Measurements from ENCODE around the gene WNT7A.

WNT7A gene

DNA sequence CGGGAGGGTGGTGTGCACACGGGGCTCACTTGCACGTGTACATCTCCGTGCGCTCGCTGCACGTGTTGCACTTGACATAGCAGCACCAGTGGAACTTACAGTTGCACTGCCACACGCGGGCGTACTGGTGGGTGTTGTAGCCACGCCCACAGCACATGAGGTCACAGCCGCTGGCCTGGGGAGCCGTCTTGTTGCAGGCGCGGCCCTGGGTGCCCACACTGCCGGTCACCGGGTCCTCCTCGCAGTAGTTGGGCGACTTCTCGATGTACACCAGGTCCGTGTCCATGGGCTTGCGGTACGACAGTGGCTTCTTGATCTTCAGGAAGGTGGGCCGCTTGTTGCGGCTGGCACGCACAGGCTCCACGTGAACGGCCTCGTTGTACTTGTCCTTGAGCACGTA is 61.0 kb downstream of the WNT7A start:
- in situ Hi-C loops (cut with MboI; ENCODE audit: low pct_unique_long_range_greater_than_20kb, low sequenced_read_pairs) = no loop called here
- no peak for DNase-seq

DNA sequence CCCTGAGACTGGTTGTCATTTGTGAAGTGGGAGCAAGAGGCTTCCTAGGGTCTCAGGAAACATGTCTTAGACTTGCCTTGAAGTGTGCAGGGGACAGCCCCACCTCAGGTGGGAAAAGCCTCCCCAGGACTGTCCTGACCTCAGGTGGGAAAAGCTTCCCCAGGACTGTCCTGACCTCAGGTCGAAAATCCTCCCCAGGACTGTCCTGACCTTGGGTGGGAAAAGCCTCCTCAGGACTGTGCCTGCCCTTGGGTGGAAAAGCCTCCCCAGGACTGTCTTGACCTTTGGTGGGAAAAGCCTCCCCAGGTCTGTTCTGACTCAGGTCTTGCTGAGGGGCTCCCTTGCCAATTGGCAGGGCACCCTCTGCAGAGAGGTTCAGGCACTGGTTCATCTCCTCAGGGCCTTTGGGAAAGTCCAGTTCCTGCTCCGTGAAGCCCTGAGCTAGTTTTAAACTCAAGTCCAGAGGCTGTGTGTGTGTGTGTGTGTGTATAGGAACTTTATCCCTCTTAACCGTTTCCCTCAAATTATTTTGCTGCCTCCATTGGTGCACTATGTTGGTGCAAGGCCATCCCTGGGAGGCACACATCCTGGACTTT is 64.7 kb downstream of the WNT7A start:
- DNase-seq = no peak
- in situ Hi-C loops (cut with MboI; ENCODE audit: low pct_unique_long_range_greater_than_20kb, low sequenced_read_pairs) = no loop called here

DNA sequence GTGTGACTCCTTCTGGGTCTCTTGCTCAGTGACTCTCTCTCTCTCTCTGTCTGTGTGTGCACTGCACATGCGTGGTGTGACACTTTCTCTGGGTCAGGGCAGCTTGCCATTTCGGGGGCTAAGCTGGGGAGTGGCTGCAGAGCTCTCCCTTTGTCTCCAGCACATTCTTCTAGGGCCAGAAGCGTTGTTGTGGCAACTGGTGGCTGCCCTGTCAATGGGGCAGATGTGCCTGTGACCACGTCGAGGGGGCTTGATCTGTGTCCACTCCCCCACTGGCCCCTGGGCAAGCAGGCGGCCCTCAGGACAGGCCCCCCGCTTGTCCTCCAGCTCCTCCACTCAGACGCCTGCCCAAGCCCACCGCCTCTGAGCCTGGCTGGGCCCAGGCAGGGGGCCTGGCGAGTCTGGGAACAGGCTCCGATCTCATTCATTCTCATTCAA is 67.8 kb downstream of the WNT7A start:
- in situ Hi-C loops (cut with MboI; ENCODE audit: low pct_unique_long_range_greater_than_20kb, low sequenced_read_pairs) = no loop called here
- no peak for DNase-seq

DNA sequence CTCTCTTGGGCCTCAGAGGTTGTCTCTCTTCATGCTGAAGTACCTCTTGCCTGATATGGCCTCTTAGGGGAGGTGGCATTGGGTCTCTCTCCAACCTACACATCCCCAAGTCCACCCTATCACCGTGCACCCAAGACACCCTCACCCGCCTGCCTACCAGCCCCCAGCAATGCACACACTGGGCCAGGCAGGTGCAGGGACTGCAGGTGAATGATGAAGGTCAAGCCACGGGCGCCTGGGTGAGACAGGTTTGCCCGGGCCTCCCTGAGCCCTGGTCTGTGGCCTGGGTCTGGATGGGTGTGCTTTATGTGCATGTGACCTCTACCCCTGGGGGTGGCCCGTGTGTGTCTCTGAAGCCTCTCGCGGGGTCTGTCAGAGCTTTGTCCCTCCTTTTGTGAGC is 68.3 kb downstream of the WNT7A start:
- DNase-seq = no peak
- in situ Hi-C loops (cut with MboI; ENCODE audit: low pct_unique_long_range_greater_than_20kb, low sequenced_read_pairs) = no loop called here

DNA sequence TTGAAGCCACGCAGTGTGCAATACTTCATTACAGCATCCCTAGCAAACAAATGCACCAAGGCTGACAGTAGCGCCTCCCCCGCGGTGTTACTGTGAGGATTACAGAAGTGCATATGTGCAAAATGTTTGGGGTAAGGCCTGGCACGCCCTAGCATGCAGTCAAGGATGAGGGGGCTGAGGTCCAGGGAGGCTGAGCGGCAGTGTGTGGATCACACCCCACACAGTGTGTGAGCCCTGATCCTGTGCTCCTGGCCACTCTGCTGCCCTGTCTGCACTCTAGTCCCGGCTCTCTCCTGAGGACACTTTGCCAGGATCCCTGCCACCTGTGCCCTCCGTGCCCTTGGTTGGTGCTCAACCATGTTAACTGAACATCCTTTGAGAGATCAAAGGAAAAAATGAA is 71.3 kb downstream of the WNT7A start:
- DNase-seq = no peak
- in situ Hi-C loops (cut with MboI; ENCODE audit: low pct_unique_long_range_greater_than_20kb, low sequenced_read_pairs) = no loop called here

DNA sequence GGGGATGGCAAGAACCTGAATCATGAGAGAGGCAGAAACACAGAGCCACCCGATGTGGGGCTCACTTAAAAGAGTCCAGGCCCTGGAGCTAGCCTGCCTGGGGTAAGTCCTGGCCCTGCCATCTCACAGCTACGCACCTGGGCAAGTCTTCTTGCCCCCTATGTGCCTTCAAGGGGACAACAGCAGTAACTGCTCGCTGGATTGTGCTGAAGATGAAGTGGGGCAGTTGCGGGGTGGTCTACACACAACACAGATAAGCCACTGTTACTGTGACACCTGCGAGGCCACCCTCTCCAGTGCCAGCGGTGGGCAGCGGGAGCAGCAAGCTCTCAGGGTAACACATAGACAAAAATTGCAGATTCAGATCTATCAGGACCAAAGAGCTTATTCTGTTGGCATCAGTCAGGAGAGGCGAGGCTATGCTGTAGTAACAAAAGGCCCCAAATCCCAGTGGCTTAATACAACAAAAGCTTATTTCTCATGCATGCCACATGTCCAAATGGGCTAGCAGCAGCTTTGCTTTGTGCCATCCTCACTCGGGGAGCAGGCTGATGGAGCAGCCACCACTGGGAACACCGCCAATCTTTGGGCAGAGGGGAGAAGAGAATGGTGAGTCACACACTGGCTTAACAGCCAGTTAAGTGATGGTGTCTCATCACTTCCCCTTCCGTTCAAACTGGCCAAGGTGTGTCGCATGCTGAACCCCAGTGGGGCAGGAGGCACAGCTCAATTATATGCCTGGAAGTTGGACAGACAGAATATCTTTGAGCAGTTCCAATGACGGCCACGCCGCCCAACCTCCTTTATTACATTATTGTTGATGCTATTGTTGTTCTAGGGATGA is 78.3 kb downstream of the WNT7A start:
- no peak for DNase-seq

DNA sequence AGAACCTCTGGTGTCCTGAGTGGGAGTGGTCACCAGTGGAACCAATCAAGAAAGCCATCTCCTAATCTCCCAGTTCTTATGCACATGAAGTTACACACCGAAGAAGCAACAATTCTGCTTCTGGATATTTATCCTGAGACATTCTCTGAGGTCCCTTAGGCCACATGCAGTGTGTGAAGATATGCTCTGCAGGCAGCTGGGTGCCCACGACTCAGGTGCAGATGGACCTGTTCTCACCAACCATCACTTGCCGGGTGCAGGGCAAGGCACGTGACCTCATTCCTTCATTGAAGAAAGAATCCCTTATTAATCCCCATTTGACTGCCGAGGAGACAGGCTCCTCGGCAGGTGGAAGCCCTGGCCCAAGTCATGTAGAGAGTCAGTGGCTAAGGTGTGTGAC is 79.8 kb downstream of the WNT7A start:
- DNase-seq = no peak
- in situ Hi-C loops (cut with MboI; ENCODE audit: low pct_unique_long_range_greater_than_20kb, low sequenced_read_pairs) = no loop called here

More for the DNA sequence above, 78.3 kb downstream of the WNT7A start:
- in situ Hi-C loops (cut with MboI; ENCODE audit: low pct_unique_long_range_greater_than_20kb, low sequenced_read_pairs) = no loop called here

DNA sequence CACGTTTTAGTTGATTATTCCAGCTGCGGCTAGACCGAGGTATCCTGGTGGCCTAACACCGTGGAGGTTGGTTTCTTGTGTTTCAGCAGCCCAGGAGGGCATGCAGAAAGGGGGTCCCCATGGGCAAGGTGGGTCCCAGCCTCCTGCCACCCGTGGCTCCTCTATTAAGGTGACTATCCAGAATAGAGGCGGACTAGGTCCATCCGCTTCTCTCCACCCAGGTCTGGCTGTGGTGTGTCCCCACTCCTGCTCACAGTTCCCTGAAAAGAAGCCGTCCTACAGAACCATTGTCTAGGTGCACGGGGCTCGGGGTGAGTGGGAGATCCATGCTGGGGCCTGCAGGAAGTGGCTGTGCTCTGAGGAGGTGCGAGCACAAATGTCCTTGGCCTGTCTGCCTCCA is 81.5 kb downstream of the WNT7A start:
- in situ Hi-C loops (cut with MboI; ENCODE audit: low pct_unique_long_range_greater_than_20kb, low sequenced_read_pairs) = no loop called here
- no peak for DNase-seq

DNA sequence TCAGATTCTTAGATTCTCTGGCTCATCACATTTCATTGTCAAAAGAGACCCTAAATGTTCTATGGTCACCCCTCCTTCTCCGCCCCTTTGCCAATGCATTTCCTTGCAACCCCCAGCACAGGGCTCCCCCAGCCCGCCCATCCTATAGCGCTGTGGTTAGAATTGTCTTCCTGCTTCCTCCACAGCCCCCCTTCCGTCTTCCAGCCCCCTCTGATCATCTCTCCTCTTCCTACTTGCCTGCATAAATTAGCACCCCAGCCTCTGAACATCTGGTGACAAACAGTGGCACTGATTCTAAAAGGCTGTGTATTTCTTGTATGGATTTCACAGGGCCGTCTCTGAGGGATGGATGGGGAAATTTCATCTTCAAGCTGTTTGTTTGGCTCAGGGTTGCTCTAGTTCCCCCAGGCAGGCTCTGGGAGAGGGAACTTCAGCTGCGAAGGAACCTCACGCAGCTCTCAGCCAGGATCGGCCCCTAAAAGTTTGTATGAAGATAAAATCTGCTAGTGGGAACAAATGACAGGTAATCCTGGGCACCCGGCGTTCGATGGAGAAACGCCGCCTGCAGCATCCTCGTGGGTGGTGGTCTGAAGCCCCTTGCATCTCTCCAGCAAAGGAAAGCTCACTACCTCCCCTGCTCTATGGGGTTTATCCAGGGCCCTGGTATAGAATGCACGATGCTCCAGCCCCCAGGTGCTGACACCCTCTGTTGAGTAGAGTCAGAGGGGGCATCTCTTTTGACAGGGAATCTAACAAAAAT is 83.0 kb downstream of the WNT7A start:
- DNase-seq = no peak
- in situ Hi-C loops (cut with MboI; ENCODE audit: low pct_unique_long_range_greater_than_20kb, low sequenced_read_pairs) = no loop called here

DNA sequence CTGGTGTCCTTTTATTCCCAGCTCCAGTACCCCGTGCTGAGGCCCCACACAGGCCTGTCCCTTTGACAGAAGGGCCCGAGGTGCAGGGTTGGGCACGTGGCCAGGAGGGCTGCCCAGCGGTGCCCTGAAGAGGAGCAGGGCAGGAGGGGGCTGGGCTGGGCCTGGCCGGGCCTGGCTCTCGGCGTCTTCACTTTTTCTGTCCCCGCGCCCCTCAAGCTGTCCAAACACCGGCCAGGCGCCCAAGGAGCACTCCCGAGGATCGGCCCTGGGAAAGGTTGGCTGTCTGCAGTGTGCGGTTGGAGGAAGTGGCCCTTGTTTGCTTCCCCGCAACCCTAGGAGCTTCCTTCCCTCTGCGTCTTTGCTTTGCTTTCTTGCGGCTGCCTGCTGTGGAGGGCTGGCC is 84.1 kb downstream of the WNT7A start:
- in situ Hi-C loops (cut with MboI; ENCODE audit: low pct_unique_long_range_greater_than_20kb, low sequenced_read_pairs) = no loop called here
- no peak for DNase-seq

DNA sequence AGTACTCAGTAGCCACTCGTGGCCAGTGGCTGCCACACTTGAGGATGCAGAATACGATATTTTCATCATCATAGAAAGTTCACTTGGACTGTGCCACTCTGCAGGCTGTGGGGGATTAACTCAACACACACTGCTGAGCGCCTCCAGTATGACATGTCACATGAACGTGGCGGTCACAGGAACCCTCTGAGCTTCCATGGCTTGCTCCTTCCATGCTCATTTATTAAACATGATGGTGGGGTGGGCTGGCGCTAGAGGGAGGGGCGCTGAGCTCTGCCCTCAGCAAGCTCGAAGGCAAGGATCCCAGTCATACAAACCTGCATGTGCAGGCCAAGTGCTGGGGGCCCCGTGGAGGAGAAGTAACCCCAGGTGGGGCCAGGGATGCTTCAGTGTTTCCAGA is 85.5 kb downstream of the WNT7A start:
- in situ Hi-C loops (cut with MboI; ENCODE audit: low pct_unique_long_range_greater_than_20kb, low sequenced_read_pairs) = no loop called here
- no peak for DNase-seq

DNA sequence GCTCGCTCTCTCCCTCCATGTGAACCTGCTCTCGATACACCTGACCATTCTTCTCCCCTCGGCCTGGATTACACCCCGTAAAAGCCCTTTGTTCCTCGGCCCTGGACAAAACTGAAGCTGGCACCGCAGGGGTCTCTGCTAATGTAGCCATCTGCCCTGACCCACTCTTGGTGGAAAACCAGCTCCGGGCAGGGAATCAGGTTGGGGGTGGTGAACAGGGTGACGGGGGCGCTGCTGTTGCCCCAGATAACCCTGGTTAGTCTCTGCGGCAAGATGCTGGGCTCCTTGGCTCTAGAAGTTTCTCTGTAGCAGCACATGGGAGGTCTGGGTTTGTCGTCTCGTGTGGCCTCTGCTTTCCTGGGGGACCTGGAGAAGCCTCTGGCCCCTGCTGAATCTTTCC is 86.4 kb downstream of the WNT7A start:
- no peak for DNase-seq
- in situ Hi-C loops (cut with MboI; ENCODE audit: low pct_unique_long_range_greater_than_20kb, low sequenced_read_pairs) = no loop called here

DNA sequence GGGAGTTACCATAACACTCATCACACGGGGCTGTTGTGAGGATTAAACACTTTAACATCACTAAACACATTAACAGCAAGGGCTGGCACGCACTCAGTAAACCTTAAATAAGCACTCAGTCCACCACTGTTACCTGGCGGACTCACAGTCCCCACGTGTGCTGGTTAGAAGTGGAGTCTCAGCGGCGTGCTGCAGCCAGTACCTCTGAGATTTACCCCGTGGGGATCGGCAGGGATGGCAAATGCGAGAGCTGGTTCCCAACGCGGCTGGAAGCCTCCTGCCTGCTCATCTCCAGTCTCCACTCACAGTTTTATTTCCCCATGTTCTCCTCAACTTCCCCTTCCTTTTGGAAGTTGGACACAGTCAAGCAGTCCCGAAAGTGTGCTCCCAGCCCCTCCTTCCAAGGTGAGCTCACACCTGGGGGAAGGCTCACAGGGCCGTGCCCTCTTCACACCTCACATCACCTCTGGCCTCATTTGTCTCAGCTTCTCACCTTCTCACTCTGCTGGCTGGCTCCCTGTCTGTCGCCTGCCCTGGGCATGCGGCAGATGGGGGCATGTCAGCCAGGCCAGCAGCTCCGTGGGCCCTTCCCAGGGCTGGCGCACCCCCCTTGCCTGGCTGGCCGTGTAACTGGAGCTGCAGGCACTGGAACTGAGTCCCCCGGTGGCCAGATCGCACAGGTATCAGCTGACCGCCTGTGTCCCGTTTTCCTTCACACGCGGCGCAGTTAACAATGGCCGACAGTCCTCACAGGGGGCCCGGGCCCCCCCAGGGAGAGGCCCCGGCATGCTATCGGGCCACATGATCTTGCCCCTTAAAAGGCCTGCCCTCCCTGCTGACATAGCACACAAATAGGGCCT is 87.1 kb downstream of the WNT7A start:
- in situ Hi-C loops (cut with MboI; ENCODE audit: low pct_unique_long_range_greater_than_20kb, low sequenced_read_pairs) = no loop called here
- DNase-seq = no peak

DNA sequence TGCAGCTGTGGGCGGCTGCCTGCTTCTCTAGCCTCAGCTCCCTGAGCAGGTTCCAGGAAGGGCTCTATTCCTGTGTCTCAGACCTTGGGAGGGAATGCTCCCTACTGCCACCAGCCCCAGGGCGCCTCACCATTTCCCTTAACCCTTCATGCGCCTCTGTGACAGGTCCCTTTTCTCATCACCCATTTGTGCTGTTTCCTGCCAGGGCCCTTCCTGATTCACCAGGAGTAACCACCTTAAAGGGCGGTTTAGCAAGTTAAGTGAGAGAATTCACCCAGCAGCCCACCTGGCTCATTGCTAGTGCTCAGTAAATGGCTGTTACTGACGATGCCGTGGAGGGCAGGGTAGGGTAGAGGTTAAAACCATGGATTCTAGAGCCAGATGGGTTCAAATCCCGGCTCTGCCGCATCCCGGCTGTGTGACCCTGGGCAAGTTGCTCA is 87.8 kb downstream of the WNT7A start:
- in situ Hi-C loops (cut with MboI; ENCODE audit: low pct_unique_long_range_greater_than_20kb, low sequenced_read_pairs) = no loop called here
- DNase-seq = no peak

DNA sequence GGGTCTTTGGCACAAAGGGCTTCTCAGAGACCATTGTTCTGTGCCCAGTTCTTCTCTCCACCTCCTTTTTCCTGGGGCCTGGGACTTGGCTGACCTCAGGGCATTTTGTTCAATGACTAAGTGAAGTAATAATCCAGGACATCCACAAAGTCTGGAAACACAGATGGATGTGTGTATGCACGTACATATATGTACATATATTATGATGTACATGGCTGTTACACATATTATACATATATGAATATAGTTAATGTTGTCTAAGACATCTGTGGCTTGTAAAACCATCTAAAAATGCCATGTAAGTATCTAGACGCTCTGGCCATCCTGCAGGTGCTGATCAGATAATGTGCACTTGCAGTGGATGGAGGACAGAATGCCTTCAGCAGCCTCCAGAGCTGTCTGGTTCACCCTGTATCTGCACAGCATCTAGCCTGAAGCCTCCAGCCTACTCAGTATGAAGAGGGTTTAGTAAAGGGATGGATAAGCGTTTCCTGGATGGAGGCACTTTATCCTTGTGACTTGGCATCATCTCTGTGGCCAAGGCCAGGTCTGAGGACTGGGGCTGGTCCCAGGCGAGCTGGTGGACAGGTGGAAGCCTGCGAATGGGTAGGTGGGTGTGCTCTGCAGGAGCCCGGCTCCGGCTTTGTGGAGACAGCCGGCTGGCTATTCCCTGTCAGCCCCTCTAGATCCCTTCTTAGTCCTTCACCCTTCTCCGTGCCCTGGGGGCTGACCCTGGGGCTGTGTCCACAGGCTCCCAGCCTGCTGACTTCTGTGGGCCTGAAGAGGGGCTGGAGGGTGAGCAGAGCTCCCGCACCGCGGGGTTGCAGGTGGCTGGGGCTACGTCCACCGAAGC is 88.4 kb downstream of the WNT7A start:
- no peak for DNase-seq
- in situ Hi-C loops (cut with MboI; ENCODE audit: low pct_unique_long_range_greater_than_20kb, low sequenced_read_pairs) = no loop called here

DNA sequence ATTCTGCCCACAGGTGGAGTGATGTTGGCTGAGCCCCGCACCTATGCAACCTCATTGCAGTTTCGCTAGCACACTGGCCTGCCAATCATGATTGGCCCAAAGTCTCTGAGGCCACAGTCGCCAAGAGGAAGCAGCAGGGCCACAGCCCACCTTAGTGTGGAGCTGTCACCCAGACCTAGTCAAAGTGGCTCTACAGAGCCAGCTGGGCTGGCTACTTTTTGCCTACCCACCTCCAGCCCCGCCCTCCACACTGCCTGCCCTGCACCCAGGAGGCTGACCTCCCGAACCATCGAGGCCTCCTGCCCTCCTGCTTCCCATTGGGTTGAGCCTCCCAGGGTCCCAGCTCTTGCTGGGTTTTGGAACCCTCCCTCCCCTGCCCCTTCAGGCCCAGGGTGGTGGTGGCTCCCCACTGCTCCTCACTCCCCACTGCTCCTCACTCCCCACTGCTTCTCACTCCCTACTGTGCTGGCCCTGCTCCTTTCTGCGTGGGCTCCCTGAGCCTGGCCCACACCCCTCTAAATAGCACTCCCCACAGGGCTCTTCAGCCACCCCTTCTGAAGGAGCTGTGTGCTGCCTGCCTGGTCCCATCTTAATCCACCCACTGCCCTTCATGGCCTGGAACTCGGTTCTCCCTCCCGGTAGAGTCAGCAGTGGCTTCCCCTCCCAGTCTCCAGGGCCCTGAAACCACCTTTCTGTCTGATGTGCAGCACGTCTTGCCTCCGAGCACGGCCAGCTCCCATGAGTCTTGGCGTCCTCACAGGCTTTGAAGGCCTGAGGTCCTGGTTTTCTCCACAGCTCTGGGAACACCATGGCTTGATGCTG is 89.3 kb downstream of the WNT7A start:
- in situ Hi-C loops (cut with MboI; ENCODE audit: low pct_unique_long_range_greater_than_20kb, low sequenced_read_pairs) = no loop called here

DNA sequence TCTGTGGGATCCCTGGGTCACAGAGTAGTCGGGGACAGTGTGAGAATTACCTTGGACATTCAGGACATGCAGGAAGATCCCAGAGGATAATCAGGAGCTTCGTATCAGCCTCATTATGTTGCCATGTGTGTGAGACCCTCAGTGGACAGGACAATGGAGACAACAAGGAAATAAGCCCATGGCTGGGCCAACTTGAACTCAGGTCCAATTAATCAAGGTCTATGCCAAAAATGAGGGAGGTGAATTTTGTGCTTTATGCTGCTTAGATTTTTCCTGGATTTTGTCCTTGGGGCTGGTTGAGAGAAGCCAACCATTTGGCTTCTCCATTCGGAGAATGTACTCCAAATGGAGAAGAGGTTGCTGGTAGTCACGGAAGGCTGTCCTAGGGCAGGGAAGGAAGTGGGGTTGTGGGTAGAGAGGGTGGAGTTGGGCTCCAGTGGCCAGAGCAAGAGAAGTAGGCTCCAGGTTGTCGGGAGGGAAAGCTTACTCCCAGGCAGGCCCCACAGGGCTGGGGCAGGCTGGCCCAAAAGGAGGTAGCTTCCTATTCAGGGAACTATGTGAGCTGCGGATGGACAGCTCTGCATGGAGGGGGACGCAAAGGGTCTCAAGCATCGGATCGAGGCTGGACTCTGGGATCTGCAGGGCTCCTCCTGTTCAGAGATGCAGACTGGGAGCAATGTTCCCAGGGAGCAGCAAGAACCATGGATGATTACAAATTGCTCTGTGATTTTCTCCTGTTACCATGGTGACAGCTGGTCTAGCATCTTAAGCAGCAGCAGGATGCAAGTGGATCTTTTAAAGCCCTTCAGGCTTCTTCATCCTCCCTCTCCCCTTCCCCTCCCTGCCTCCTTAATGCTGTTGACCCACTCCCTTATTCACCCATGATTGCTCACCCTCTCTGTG is 91.1 kb downstream of the WNT7A start:
- in situ Hi-C loops (cut with MboI; ENCODE audit: low pct_unique_long_range_greater_than_20kb, low sequenced_read_pairs) = no loop called here
- no peak for DNase-seq

More for the DNA sequence above, 89.3 kb downstream of the WNT7A start:
- DNase-seq = no peak
